Stimulated activated CD8-positive, alpha-beta memory T cell treated with anti-CD3 and anti-CD28 coated beads, Interleukin-2, amount 100 ng/mL, for 1 hour (primary cell): ENCODE measurements around the gene PRR23E.

Source experiments
- DNase-seq, 2 donors: peaks; one replicate each; pipeline ENCODE4 v3.0.0-alpha.2; 2020; ENCODE audit warnings: low read depth in 2 of 2

PRR23E gene

GRCh38 chr3:127226946-127227842 lies 34.3 kb downstream of the PRR23E start:
- DNase-seq, result no peak

DNA sequence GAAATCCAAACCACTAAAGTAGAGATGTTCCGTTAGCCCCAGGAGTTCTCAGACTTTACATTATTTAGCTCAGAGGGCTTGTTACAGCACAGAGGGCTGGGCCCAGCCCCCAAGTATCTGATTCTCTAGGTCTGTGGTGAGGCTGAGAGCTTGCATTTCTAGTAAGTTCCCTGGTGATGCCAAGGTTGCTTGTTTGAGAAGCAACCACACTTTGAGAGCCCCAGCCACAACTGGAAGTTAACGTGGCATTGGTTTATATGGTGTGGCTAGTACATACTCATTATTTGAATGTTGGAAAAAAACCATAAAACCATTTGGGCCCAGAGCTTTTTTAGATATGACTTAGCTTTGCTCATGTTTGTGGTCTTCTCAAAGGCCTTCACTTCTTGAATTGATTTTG lies 35.9 kb downstream of the PRR23E start:
- DNase-seq, result no peak

- no peak for DNase-seq
Measured at GRCh38 chr3:127233371-127233770, 40.4 kb downstream of the PRR23E start.

- DNase-seq, result no peak
Measured at GRCh38 chr3:127234778-127235177, 41.8 kb downstream of the PRR23E start.

DNA sequence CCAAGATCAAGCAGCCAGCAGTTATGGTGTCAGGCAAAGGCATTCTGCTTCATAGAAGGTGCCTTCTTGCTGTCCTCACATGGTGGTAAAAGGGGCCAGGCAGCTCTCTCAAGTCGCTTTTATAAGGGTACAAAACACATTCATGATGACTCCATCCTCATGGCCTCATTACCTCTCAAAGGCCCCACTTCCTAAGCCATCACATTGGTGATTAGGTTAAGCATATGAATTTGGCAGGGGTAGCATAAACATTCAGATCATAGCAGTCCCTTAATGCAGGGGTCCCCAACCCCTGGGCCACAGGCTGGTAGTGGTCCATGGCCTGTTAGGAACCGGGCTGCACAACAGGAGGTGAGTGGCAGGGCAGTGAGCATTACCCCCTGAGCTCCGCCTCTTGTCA lies 42.8 kb downstream of the PRR23E start:
- no peak for DNase-seq

GRCh38 chr3:127237835-127238234 lies 44.9 kb downstream of the PRR23E start:
- no peak for DNase-seq

GRCh38 chr3:127238602-127239001 lies 45.7 kb downstream of the PRR23E start:
- no peak for DNase-seq

DNA sequence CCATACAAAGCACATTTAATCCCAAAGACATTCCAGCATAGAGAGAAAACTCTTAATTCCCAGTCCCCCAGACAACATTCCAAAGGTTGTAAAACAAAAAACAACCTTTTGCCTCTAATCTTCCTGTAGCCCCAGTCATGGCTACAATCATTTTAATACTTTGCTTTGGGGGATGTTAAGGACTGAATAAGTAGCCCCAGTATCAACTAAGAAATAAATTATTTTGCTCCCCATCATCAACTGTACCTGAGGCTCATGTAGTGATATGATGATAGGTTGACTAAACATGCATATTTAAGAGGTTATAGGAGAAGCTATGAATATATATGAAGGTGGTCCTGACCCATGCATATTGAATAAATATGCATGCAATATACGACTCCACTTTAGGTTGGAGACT lies 54.4 kb downstream of the PRR23E start:
- no peak for DNase-seq
